Activated CD8-positive, alpha-beta memory T cell treated with anti-CD3 and anti-CD28 coated beads for 4 hours (primary cell): Measurements from ENCODE around the gene OLFML1.

Source experiments
- DNase-seq, 2 donors: peaks; one replicate each; pipeline ENCODE4 v3.0.0-alpha.2; 2020; ENCODE audit warnings: low read depth in 2 of 2

The OLFML1 gene

GRCh38 chr11:7485186-7486097, at the start of gene OLFML1:
OLFML1 (plus strand) TSS chr11:7485506; CDS start chr11:7485876, 370 bp downstream.
- no peak for DNase-seq

- DNase-seq, result no peak
Measured at GRCh38 chr11:7436146-7436545, 49.2 kb upstream of the OLFML1 start.

- no peak for DNase-seq
Measured at GRCh38 chr11:7436657-7437056, 48.6 kb upstream of the OLFML1 start.

- DNase-seq, result no peak
Measured at GRCh38 chr11:7437696-7438095, 47.6 kb upstream of the OLFML1 start.

GRCh38 chr11:7439746-7440320, 45.5 kb upstream of the OLFML1 start:
- no peak for DNase-seq

GRCh38 chr11:7442588-7443215, 42.6 kb upstream of the OLFML1 start:
- DNase-seq, result peak; percentile 13 to 31

DNA sequence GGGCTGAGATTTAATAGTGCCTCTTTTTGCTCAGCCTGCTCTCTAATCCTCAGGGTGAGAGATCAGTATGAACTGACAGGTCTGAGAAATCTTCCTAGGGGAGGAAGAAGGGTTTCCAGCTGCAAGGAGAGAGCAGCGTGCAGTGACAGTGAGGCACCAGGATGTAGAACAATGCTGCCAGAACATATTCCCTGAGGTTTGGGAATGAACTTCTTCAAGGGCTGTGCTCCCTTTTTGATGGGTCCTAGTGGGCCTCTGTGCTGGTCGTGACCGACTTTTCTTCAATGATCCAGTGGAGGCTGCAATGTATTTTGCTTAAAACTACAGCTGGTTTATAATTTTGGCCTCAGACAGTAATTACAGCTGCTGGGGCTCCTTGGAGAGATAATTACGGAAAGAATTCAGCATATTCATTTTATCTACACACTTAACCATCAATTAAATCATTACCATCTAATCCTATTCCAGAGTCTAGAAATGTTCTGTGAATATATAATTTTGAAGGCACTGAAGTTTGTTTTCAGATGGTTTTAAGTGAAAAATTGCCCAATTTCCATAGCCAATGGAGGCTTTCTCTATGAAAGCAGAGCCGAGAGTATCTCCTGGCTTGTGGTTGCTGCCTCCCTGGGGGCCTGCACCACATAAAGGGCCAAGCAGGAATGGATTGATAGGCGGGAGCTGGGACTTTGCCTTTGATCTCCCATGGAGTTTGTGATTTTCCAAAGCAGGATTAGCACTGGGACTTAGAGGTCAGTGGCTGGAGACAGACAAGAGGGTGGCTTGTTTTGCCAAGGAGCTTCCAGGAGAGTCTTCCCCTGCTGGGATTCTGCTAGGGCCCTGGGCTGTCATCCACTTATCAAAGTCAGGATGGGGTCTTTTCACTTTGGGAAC, 41.0 kb upstream of the OLFML1 start:
- DNase-seq, result no peak

GRCh38 chr11:7445564-7445963, 39.7 kb upstream of the OLFML1 start:
- no peak for DNase-seq

GRCh38 chr11:7448201-7448600, 37.1 kb upstream of the OLFML1 start:
- no peak for DNase-seq

- DNase-seq, result no peak
Measured at GRCh38 chr11:7449211-7449840, 36.0 kb upstream of the OLFML1 start.

- DNase-seq, result no peak
Measured at GRCh38 chr11:7449841-7450214, 35.5 kb upstream of the OLFML1 start.

- DNase-seq, result no peak
Measured at GRCh38 chr11:7450836-7451235, 34.5 kb upstream of the OLFML1 start.

DNA sequence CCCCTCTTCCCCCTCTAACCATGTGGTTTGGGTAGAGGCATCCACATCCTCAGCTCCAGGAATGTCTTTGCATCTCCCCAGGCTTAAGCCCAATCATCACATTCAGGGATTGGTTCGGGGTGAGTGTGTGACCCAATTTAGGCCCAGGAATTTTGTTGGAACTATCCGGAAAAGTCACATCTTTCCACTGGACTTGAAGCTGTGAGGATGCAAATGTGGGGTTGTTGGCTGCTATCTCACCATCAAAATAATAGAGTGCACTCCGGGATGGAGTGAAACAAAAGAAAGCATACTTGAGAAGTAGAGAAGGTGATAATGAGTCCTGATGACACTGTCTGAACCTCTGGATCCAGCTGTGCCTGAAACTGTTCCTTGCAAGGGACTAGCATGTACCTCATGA, 33.8 kb upstream of the OLFML1 start:
- no peak for DNase-seq

- no peak for DNase-seq
Measured at GRCh38 chr11:7451952-7452494, 33.3 kb upstream of the OLFML1 start.

DNA sequence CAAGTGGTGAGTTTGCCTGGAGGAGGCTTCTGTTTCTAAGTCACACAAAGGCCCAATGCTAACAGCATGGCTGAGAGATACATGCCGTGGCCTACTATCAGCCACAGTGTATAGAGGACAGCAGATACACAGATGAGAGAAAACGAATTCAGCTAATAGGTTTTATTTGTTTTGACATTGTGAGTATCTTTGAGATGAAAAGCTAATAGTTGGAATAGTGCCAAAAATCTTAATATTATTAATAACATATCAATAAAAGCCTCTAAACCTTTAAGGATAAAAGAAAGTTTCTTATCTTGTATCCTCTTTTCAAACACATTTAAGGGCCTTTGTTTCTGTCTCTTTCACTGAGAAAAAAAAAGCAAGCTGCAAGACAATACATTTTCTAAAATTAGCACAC, 30.5 kb upstream of the OLFML1 start:
- DNase-seq, result no peak

GRCh38 chr11:7457211-7457610, 28.1 kb upstream of the OLFML1 start:
- DNase-seq, result no peak

DNA sequence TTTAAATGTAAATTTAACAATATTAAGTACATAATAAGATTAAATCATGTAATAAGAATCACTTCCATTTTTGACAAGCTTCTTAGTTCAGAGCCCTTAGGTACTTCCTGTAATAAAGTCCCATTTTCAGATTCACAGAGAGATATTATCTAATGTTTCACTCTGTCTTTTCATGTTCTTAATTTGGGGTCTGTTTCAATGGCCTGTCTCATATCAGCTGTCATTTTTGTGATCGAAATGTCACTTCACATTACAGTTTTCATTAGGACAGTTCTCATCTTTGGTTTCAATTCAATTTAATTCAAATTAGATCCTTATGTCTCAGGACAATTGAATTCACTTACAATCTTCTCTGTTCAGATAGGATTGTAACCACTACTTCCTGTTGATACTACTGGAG, 22.6 kb upstream of the OLFML1 start:
- no peak for DNase-seq

DNA sequence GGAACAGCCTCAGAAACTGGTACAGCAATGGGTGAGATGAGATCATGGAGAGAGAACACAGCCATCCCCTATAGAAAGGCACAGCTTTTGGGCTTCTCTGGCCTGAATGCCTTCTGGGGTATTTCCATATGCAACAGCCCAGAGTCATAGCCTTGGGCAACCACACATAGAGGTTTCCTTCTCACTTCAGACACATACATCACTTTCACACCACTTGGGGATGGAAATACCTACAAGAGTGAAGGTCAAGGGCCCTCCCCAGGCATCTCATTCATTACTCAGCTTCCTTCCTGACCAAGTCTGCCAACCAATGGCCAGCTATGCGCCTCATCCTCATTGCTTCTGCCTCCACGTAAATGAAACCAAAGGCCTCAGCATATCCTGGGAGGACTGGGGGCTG, 17.7 kb upstream of the OLFML1 start:
- no peak for DNase-seq

- DNase-seq, result no peak
Measured at GRCh38 chr11:7469351-7469865, 15.9 kb upstream of the OLFML1 start.

DNA sequence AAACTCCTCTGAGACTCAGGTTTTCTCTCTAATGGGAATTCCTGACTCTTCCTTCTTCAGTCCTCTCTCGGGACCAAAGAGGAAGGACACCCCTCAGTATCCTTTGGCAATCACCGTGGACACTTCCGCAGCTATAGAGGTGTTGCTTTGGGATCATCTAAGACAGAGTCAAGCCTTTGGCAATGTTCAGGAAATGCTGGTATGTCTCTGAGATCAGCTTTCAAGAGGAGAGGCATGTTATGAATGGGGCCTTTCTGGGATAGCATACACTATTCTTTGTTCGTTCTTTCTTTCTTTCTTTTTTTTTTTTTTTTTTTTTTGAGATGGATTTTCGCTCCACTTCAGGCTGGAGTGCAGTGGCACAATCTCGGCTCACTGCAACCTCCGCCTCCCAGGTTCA, 14.2 kb upstream of the OLFML1 start:
- no peak for DNase-seq

DNA sequence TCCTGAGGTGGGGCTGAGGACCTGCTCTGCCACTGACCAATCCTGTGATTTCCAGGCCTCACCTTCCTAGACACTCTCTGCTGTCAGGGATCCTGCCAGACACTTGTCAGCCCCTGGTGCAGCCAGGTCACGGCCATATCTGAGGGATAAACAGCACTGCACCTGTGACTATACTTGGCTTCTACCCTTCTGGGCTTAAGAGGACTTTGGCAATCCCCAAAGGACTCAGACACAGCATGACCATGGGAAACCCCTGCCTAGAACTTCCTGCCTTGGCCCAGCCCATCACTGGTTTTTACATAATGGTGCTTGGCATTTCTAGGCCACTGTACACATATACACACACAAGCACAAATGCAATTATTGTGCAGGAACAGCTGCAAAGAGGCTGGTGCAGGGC, 11.6 kb upstream of the OLFML1 start:
- no peak for DNase-seq
